Glutamatergic neuron (in vitro differentiated cells): Measurements from ENCODE around the gene CLCA4. TPM values are rescaled to one million over a fixed set of nuclear protein-coding genes. Genes with fewer than 3 reads are reported as not detected.
A peak's percentile ranks its signal among the peaks of the same experiment; 100 is the strongest.

Experiments used
- DNase-seq: peaks from one replicate; pipeline ENCODE4 v3.0.0; 2022
- H3K27ac Mint-ChIP-seq: one replicate; pipeline ENCODE4 v1.8.0; 2020; ENCODE audit warnings: mild to moderate bottlenecking, mixed read lengths, inconsistent platforms; ENCODE audit not compliant: unreplicated experiment
- H3K27me3 Mint-ChIP-seq: one replicate; pipeline ENCODE4 v1.8.0; 2020; ENCODE audit warnings: mild to moderate bottlenecking, moderate library complexity, mixed read lengths, inconsistent platforms; ENCODE audit not compliant: unreplicated experiment
- H3K36me3 Mint-ChIP-seq: one replicate; pipeline ENCODE4 v1.8.0; 2020; ENCODE audit warnings: mild to moderate bottlenecking, mixed read lengths, inconsistent platforms; ENCODE audit not compliant: unreplicated experiment
- H3K4me1 Mint-ChIP-seq: one replicate; pipeline ENCODE4 v1.8.0; 2020; ENCODE audit warnings: mild to moderate bottlenecking, low read depth, mixed read lengths, inconsistent platforms; ENCODE audit not compliant: unreplicated experiment
- H3K4me3 Mint-ChIP-seq: one replicate; pipeline ENCODE4 v1.8.0; 2020; ENCODE audit warnings: mild to moderate bottlenecking, mixed read lengths, inconsistent platforms; ENCODE audit not compliant: unreplicated experiment
- H3K9me3 Mint-ChIP-seq: one replicate; pipeline ENCODE4 v1.8.0; 2020; ENCODE audit warnings: mild to moderate bottlenecking, moderate library complexity, mixed read lengths, inconsistent platforms; ENCODE audit not compliant: unreplicated experiment
- CTCF ChIP-seq: fragments of 200-600 bp; sonication (generic); IDR thresholded peaks from one replicate; pipeline ENCODE4 v1.5.0; 2021; ENCODE audit not compliant: partially characterized antibody, unreplicated experiment
- total RNA-seq: library from RNA; stranded (reverse); fragmentation: NEBNext Ultra II Directional; extraction: Animal tissue kit (Norgen Biotek cat#: 25700); gene quantifications from one replicate; pipeline ENCODE4 v1.2.1, GENCODE V29; 2021; ENCODE audit not compliant: unreplicated experiment

Gene CLCA4
- total RNA-seq, 1 donor from 2014 or later = not detected

- Mint-ChIP-seq H3K36me3 (no peaks in the 10 kb centered on the region), H3K27ac (no peak overlapping the region), H3K4me1 (peaks cover 3% of the 10 kb centered on the region), H3K4me3 (no peak overlapping the region), H3K27me3 (no peaks in the 10 kb centered on the region), H3K9me3 (no peaks in the 10 kb centered on the region)
- no peak for DNase-seq
- TF ChIP-seq CTCF = peak; percentile 75
Measured at GRCh38 chr1:86507935-86508582, 38.8 kb upstream of the CLCA4 start.

GRCh38 chr1:86508583-86508969, 38.3 kb upstream of the CLCA4 start:
- TF ChIP-seq CTCF = no peak
- H3K4me3 Mint-ChIP-seq = no peak overlapping the region
- no peak for DNase-seq
- H3K4me1 Mint-ChIP-seq = peaks cover 3% of the 10 kb centered on the region
- no peak overlapping the region for H3K27ac Mint-ChIP-seq
- no peaks in the 10 kb centered on the region for H3K27me3 Mint-ChIP-seq
- H3K36me3 Mint-ChIP-seq = no peaks in the 10 kb centered on the region
- H3K9me3 Mint-ChIP-seq = no peaks in the 10 kb centered on the region

- Mint-ChIP-seq H3K4me1 (no peaks in the 10 kb centered on the region), H3K4me3 (no peak overlapping the region), H3K27ac (no peak overlapping the region), H3K36me3 (no peaks in the 10 kb centered on the region), H3K27me3 (no peaks in the 10 kb centered on the region), H3K9me3 (no peaks in the 10 kb centered on the region)
- peak; percentile 35 for TF ChIP-seq CTCF
- no peak for DNase-seq
Measured at GRCh38 chr1:86515597-86515996, 31.3 kb upstream of the CLCA4 start.

GRCh38 chr1:86516335-86516734, 30.5 kb upstream of the CLCA4 start:
- no peak for DNase-seq
- TF ChIP-seq CTCF = no peak
- no peak overlapping the region for H3K27ac Mint-ChIP-seq

GRCh38 chr1:86517336-86517735, 29.5 kb upstream of the CLCA4 start:
- H3K9me3 Mint-ChIP-seq = no peaks in the 10 kb centered on the region
- no peaks in the 10 kb centered on the region for H3K27me3 Mint-ChIP-seq
- H3K4me3 Mint-ChIP-seq = no peak overlapping the region
- no peak for TF ChIP-seq CTCF
- no peak overlapping the region for H3K27ac Mint-ChIP-seq
- H3K4me1 Mint-ChIP-seq = no peaks in the 10 kb centered on the region
- no peaks in the 10 kb centered on the region for H3K36me3 Mint-ChIP-seq
- no peak for DNase-seq

More at GRCh38 chr1:86516335-86516734, 30.5 kb upstream of the CLCA4 start:
- H3K9me3 Mint-ChIP-seq = no peaks in the 10 kb centered on the region
- no peak overlapping the region for H3K4me3 Mint-ChIP-seq
- H3K27me3 Mint-ChIP-seq = no peaks in the 10 kb centered on the region
- no peaks in the 10 kb centered on the region for H3K4me1 Mint-ChIP-seq
- no peaks in the 10 kb centered on the region for H3K36me3 Mint-ChIP-seq
